ENCODE measurements around the gene TBX1. TPM values are rescaled to one million over a fixed set of nuclear protein-coding genes. Genes with fewer than 3 reads are reported as not detected.

Gene TBX1
- total RNA-seq, 1 donor from 2014 or later: 0.56 TPM

DNA sequence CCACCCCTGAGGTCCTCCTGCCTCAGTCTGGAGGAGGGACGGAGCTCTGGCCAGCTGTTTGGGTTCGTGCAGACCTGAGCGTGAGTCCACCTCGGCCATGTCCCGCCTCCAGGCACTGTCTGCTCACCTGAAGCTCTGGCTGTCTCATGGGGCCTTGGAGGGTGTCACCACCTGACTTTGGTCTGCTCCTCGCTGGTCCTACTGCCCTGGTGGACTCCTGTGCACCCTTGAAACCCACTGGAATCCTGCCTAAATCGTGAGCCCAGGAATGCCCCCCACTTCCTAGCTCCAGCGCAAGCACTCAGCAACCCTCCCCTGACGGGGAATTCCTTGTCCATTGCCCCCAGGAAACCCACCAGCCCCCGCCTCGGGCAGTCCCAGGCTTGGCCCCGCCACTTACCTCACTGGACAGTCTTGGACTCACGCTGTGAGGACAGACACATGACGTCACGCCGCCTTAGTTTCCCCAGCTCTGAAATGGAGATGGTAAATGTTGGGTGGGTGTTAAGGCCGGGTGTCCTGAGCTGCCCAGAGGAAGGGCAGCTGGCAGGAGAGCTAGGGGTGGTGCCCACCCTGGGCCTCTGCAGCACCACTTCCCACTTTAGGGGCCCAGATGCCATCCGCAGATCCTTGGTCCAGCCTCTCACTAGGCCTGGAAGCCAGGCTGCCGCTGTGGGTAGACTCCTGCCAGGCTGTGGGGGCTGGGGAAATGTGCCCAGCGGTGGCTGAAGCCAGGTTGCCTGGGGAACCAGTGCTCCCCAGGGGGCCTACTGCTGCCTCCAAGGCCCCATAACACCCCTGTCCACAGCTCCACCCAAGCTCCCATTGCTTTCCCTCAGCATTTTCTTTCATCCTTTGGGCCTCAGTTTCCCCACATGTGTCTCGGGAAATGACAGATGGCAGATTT lies 18.2 kb upstream of the TBX1 start:
- Mint-ChIP-seq H3K4me1 (ENCODE audit: unreplicated experiment) (peaks cover 8% of the 10 kb centered on the region), H3K27ac (ENCODE audit: unreplicated experiment) (no peak overlapping the region), H3K27me3 (ENCODE audit: unreplicated experiment) (peaks cover 4% of the 10 kb centered on the region), H3K4me3 (ENCODE audit: unreplicated experiment) (no peak overlapping the region), H3K9me3 (ENCODE audit: unreplicated experiment) (no peaks in the 10 kb centered on the region), H3K36me3 (ENCODE audit: low read depth, unreplicated experiment) (no peaks in the 10 kb centered on the region)
- TF ChIP-seq, protein P1, sequence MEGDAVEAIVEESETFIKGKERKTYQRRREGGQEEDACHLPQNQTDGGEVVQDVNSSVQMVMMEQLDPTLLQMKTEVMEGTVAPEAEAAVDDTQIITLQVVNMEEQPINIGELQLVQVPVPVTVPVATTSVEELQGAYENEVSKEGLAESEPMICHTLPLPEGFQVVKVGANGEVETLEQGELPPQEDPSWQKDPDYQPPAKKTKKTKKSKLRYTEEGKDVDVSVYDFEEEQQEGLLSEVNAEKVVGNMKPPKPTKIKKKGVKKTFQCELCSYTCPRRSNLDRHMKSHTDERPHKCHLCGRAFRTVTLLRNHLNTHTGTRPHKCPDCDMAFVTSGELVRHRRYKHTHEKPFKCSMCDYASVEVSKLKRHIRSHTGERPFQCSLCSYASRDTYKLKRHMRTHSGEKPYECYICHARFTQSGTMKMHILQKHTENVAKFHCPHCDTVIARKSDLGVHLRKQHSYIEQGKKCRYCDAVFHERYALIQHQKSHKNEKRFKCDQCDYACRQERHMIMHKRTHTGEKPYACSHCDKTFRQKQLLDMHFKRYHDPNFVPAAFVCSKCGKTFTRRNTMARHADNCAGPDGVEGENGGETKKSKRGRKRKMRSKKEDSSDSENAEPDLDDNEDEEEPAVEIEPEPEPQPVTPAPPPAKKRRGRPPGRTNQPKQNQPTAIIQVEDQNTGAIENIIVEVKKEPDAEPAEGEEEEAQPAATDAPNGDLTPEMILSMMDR (IDR thresholded peaks at IDR 0.05; ENCODE audit: unreplicated experiment): no peak
- no peak for DNase-seq (ENCODE audit: low spot score)

DNA sequence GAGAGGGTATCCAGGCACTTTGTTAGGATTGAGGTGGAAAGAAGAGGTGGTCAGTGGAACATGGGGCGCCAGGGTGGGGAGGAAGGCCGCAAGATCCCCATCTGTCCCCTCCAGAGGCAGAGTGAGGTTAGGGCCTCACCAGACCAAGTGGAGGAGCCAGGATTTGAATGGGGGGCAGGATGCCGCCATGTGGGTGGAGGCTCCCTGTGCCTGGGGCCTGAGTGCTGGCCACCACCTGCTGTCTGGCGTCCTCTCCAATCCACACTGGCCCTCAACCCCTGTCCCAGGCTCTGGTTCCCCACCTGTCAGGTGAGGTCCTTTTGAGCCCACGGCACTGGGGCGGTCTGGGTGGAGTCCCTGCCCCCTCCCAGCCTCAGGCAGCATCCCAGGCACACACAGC lies 17.5 kb upstream of the TBX1 start:
- H3K4me1 Mint-ChIP-seq (ENCODE audit: unreplicated experiment): peaks cover 11% of the 10 kb centered on the region
- H3K4me3 Mint-ChIP-seq (ENCODE audit: unreplicated experiment): no peak overlapping the region
- TF ChIP-seq, protein P1 (IDR thresholded peaks at IDR 0.05; ENCODE audit: unreplicated experiment): no peak
- H3K27ac Mint-ChIP-seq (ENCODE audit: unreplicated experiment): no peak overlapping the region
- no peak for DNase-seq (ENCODE audit: low spot score)
- no peaks in the 10 kb centered on the region for H3K36me3 Mint-ChIP-seq (ENCODE audit: low read depth, unreplicated experiment)
- H3K27me3 Mint-ChIP-seq (ENCODE audit: unreplicated experiment): peaks cover 4% of the 10 kb centered on the region
- no peaks in the 10 kb centered on the region for H3K9me3 Mint-ChIP-seq (ENCODE audit: unreplicated experiment)

DNA sequence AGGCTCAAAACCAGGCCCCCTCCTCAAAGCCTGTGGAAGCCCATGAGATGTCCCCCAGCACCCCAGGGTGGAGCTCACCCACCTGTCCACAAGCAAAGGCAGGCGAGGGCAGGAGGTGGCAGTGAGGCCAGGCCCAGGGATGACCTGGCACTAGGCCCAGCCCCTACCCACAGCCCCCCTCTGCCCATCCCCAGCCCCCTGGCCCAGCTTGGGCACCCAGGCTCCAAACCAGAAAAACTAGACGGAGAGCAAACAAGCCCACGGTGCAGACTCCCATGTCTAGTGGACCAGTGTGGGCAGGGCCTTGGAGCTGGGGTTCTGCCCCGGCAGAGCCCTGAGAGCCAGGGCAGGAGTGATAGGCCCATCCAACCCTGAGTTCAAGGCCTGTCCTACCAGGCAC lies 16.9 kb upstream of the TBX1 start:
- no peak for DNase-seq (ENCODE audit: low spot score)
- Mint-ChIP-seq H3K27ac (ENCODE audit: unreplicated experiment) (no peak overlapping the region), H3K4me1 (ENCODE audit: unreplicated experiment) (peaks cover 14% of the 10 kb centered on the region), H3K9me3 (ENCODE audit: unreplicated experiment) (no peaks in the 10 kb centered on the region), H3K4me3 (ENCODE audit: unreplicated experiment) (no peak overlapping the region), H3K36me3 (ENCODE audit: low read depth, unreplicated experiment) (no peaks in the 10 kb centered on the region), H3K27me3 (ENCODE audit: unreplicated experiment) (peaks cover 8% of the 10 kb centered on the region)
- TF ChIP-seq, protein P1 (IDR thresholded peaks at IDR 0.05; ENCODE audit: unreplicated experiment): no peak

DNA sequence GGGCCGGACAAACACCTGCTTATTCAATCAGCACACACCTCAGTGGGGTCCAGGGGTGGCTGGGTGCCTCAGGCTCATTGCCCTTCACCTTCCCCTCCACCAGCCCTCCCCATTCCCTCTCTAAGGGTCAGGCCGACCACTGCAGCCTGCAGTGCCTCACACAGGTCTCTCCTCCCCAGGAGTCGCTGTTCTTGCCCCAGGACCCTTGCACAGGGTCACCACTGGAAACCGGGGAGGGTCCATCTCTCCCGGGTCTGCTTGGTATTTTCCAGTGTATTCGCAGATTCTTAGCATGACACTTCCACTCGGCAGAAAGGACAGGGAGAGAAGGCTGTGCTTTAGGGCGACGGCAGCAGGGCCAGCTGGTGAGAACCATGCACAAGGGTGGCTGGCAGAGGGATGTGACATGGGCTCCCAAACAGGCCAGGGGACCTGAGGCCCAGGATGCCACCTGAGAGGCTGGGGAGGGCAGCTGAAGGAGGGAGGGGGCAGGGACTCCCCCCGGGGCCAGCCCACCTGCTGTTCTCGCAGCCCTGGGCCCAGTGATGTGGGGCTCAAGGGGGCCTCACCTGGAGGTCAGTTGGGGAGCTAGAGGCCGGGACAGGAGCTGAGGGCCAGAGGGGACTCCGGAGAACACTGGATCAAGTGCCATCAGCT lies 16.1 kb upstream of the TBX1 start:
- Mint-ChIP-seq H3K27me3 (ENCODE audit: unreplicated experiment) (peaks cover 10% of the 10 kb centered on the region), H3K36me3 (ENCODE audit: low read depth, unreplicated experiment) (peaks cover 3% of the 10 kb centered on the region)
- DNase-seq (ENCODE audit: low spot score): no peak

More for the DNA sequence above, 16.1 kb upstream of the TBX1 start:
- Mint-ChIP-seq H3K9me3 (ENCODE audit: unreplicated experiment) (no peaks in the 10 kb centered on the region), H3K27ac (ENCODE audit: unreplicated experiment) (no peak overlapping the region), H3K4me3 (ENCODE audit: unreplicated experiment) (no peak overlapping the region), H3K4me1 (ENCODE audit: unreplicated experiment) (peaks cover 17% of the 10 kb centered on the region)
- TF ChIP-seq, protein P1 (IDR thresholded peaks at IDR 0.05; ENCODE audit: unreplicated experiment): no peak

Data from endothelial cell (in vitro differentiated cells).